ENCODE measurements around the gene WNT7B.

Gene WNT7B

DNA sequence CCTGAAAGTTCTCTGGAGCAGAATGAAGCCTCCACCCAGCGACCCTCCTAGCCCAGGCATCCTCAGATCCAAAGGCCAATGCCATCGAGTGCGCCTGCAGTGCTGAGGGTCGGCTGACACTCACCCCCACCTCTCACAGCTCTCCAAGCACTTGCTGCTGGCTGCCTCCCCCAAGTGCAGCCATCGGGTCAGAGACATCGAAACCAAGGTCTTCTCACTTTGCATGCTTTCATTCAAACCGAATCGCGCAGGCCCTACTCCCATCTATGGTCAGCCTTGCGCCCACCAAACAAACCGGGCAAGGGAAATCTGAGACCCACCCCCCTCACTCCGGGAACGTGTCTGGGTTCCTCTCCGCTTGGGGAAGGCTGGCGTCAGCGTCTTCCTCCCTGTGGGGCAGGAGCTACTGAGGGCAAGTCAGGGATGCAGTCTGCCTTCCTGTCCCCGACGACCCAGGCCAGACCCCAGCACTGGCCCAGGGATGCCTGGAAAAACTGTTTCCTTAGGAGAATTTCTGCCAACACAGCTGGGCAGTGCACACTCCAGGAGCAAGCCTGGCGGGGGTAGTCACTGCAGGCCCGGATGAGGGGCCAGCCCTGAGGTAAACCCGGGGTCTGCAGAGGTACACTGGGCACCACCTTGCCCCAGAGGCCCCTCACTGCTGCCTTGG lies 7.0 kb downstream of the WNT7B start:
- no peak for DNase-seq

DNA sequence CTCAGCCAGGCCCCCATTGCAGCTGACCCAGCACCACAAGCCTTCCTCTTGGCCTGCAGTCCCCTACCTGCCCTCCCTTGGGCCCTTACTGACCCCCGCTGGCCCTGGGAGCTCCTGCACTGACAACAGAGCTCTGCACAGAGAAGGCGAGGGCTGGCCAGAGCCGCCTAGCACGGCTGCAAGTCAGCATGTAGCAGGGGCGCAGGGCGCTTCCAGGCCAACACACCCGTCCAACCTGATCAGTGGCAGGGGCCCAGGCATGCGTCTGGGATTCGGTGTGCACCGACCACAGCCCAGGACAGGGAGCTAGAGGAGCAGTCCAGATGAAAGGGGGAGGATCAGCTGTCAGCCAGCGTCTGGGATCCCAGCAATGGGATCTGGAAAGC lies 7.6 kb downstream of the WNT7B start:
- no peak for DNase-seq

DNA sequence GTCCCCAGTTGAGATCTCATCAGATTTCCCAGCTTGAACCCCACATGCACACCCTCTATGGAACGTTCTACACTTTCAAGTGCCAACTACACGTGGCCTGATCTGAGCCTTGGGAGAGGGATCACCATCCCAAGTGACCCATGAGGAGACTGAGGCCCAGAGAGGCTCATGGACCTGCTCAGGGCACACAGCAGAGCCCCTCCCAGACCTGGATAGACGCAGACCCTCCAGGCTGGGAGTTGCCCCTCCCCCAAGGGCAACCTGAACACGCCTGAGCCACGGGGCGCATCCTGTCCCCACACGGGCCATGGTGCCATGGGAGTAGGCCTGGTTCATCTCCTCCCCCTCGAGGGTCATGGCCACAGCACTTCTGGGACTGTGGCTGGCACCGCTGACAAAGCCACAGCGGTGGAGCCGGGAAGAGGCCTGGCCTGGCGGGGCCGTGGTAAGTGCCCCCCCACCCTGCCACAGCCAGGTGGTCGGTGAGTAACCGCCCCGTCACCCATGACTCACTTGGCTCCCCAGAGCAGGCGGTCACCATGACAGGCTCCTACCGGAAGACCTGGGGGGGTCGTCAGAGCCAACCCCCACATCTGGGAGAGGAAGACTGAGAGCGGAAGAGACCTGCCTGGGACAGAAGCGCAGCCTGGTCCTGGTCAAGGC lies 8.1 kb downstream of the WNT7B start:
- DNase-seq, result no peak

- no peak for DNase-seq
Observed at GRCh38 chr22:45968003-45968650, 8.8 kb downstream of the WNT7B start.

DNA sequence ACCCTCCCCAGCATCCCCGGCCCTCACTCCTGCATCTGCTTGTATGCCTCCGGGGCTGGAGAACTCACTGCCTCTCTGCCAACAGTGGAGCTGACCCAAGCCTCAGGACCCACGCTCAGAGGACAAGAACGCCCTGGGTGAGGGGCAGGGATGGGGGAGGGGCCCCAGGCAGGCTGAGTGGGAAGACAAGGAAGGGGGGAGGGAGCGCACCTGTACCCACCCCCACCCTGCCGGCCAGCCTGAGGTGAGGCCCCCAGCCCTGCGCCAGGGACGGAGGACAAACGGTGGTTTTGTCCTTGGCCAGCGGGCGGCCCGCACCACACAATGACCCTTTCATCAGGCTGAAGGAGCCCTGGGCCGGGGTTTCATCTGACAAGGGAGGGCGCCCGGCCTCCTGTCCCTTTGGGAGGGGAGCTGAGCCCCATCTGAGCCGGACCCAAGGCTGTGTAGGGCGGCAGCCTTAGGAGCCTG lies 10.0 kb downstream of the WNT7B start:
- DNase-seq, result no peak

DNA sequence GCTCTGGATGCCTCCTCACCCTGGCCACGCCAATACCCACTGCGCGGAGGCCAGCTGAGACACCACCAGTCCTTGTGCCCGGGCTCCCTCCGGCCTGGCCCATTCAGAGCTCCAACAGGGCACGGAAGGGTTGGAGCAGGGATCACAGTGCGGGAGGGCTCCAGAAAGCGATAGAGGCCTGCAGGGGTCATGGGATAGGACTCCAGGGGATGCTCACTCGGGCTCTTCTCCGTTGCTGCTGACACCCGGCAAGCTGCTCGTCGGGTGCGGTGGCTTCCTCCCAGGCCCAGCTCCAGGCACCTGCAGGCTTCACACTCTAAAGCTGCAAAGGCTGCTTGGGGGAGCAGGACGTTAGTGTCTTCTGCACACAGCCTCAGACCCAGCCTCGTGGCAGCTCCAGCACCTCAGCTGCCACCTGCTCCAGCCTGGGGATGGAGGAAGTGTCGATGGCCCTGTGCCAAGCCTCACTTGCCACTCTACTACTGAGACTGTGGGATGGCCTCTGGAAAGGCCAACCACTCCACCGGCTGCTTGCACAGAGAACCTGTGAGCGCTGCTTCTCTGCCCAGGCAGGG lies 10.6 kb downstream of the WNT7B start:
- DNase-seq, result no peak

DNA sequence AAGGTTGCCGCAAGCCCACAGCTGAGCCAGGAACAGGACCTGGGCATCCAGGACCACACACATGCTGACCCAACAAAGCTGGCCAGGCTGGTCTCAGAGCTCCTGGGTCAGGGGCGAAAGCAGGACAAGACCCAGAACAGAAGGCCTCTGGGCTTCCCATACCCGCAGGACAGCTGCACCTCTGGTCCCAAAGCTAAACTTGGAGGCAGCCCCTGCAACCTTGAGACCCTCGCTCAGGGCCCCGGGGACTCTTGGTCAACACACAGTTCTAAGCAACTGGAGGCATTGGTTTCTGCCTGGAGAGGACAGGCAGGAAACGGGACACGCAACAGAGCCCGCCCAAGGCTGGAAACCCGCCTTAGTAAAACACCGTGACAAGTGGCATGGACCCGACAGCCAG lies 11.4 kb downstream of the WNT7B start:
- no peak for DNase-seq

- DNase-seq, result no peak
Observed at GRCh38 chr22:45964926-45965527, 11.9 kb downstream of the WNT7B start.

DNA sequence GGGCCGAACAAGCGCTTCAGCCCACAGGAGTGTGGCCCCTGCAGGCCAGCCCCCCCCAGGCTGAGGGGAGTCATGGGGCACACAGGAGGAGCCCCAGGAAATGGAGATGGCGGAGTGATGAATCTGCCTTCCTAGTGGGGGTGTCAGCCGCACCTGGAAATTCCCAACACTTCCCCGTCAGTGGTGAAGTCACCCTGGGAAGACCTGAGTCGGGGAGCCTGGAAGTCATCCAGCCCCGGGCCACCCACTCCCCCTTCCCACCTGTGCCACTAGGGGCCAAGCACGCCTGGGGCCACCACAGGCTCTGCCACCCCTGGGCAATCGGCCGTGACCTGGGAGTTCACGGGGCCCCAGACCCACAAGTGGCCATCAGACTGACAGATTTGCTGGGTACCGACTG lies 12.6 kb downstream of the WNT7B start:
- no peak for DNase-seq

DNA sequence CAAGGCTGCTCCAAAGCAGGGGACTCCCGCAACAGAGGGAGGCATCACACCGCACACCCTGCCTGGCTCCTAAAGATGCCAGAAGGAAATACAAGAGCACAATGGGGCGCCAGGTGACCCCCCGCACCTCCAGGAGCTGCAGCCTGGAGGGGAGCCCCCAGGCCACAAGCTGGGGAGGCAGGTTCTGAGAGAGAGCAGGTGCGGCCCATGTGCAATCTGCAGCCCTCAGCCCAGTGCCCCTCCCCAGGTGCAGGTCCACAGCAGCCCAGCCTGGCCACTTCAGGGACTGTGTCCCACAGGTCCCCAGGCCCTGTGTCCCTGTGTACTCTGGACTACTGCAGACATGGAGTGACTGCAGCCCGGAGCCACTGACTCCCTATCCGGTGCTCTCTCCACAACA lies 13.1 kb downstream of the WNT7B start:
- DNase-seq, result no peak

DNA sequence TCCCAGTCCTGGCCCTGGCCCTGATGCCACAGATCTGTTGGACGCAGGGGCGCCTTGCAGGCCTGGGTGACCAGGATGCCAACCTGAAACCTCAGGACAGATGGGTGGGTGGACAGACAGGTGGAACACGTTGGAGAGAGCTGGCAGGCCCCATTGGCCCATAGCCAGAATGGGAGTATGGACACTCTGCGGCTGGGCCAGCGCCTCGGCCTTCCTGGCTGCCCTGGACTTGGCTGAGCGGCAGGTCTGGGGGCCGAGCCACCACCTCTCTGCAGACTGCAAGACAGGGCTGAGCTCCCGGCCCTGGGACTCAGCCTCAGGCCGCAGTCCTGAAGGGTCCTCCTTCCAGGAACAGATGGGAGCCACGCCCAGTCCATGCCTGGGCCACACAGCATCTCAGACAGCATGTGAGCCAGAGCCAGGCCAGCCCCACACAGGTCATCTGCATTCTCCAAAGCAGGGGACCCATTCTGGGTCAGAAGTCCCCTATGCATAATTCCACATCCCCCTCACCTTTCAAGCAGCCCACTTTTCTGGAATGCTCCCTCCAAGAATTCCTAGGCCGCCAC lies 14.1 kb downstream of the WNT7B start:
- DNase-seq, result no peak

GRCh38 chr22:45962434-45962718 lies 14.6 kb downstream of the WNT7B start:
- DNase-seq, result no peak

DNA sequence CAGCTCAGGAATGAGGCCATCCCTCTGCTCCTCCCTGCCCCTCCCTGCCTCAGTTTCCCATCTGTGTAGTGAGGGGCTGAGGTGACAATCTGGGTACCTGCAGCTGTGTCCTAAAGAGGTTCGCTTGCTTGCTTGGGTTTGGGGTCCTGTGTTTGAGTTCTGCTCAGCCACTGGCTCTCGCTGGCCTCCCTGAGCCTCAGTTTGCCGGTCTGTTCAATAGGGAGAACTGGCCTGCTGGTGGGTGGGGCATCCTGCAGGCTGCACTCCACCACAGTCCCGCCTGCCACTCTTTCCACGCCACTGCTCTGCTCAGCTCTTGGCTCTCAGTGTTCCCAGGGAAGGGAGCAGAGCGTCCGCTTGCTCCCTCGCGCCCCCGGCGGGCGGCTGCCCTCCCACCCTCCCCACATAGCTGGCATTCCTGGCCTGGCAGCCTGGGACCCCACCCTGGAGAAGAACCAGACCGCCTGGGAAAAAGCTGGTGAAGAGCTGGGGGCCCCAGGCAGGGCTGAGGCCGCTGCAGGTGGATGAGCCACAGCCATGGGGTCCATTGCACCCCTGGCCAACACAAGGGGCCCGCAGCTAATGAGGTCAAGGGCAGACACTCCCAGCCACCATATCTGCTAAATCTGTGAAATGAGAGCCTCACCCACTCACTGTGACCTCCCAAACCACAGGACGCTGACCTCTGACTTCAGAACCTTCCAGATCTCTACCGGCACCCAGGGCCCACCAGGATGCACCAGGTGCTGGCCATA lies 15.1 kb downstream of the WNT7B start:
- no peak for DNase-seq

GRCh38 chr22:45960477-45961386 lies 16.2 kb downstream of the WNT7B start:
- DNase-seq, result no peak

GRCh38 chr22:45959719-45960476 lies 17.1 kb downstream of the WNT7B start:
- no peak for DNase-seq

DNA sequence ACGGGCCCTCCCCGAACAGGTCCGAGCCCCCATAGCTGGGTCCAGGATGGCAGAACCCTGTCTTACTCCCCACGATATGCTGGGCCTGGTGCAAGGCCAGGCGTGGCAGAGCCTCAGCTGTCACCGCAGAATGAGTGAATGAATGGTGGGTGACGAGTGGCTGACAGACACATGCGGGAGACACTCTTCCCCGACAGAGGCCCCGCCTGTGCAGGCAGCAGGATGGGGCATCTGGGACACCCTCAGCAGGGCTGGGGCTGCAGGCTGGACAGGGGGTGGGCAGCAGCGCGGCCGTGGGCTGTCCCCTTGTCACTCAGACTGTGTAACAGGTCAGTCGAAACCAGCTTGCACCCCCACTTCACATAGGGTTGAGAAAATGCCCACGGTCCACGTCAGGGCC lies 18.0 kb downstream of the WNT7B start:
- DNase-seq, result no peak

DNA sequence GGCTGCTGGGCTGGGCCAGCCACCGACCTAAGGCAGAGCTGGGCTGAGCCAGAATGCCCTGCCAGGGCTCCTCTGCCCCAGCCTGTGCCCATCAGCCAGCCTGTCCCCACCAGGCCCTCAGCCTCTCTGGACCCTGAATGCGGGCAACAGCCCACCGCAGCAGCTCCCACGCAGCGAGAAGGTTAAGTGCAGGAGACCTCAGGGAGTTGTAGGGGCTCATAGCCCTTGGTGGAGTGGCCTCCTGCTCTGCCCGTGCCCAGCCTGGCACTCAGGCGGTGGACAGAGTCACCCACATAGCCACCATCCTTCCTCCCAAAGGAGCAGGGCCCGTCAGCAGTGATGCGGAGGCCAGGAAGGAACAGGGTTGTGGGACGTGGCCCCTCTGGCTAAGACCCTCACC lies 19.1 kb downstream of the WNT7B start:
- no peak for DNase-seq

GRCh38 chr22:45953178-45953577 lies 23.8 kb downstream of the WNT7B start:
- no peak for DNase-seq

- no peak for DNase-seq
Observed at GRCh38 chr22:45952553-45952952, 24.4 kb downstream of the WNT7B start.

DNA sequence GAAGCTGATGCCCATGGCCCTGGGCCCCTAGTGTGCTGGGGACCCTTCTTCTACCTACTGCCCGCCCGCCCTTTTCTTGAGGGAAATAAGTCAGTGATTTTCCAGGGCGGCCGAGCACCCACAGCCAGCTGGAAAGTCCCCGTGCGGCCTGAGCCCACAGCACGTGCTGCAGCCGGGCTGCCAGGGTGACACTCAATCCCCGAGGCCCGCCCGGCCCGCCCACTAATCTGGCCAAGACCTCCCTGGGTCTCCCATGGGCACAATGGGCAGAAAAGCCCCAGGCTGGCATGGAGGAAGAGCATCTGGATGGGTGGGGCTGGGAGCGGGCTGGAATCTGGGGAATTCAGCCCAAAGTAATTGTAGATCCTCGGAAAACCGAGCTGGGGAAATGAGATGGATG lies 24.8 kb downstream of the WNT7B start:
- no peak for DNase-seq

DNA sequence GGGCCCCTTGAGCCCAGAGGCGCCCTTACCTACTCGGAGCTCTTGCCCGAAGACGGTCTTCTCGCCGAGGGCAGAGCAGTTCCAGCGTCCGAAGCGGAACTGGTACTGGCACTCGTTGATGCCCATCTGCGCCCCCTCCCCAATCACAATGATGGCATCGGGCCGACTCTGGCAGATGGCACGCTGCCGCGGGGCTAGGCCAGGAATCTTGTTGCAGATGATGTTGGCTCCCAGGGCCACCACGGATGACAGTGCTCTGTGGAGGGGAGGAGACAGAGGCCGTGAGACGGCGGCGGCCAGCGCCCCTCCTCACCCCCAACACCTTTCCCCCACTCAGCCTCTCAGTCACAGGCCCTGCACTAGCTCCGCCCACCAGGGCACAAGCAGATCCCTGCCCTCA lies 27.1 kb downstream of the WNT7B start:
- DNase-seq, result no peak

All from activated CD8-positive, alpha-beta memory T cell treated with anti-CD3 and anti-CD28 coated beads, Interleukin-2, amount 50 U/mL, for 48 hours (primary cell).